ENCODE data around the gene PTPRQ.

The PTPRQ gene

DNA sequence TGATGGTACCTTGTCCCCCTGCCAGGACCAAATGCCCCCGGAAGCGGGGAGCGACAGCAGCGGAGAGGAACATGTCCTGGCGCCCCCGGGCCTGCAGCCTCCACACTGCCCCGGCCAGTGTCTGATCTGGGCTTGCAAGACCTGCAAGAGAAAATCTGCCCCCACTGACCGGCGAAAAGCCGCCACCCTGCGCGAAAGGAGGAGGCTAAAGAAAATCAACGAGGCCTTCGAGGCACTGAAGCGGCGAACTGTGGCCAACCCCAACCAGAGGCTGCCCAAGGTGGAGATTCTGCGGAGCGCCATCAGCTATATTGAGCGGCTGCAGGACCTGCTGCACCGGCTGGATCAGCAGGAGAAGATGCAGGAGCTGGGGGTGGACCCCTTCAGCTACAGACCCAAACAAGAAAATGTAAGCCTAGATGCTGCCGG lies 263.8 kb downstream of the PTPRQ start:
- TF ChIP-seq, protein P1, sequence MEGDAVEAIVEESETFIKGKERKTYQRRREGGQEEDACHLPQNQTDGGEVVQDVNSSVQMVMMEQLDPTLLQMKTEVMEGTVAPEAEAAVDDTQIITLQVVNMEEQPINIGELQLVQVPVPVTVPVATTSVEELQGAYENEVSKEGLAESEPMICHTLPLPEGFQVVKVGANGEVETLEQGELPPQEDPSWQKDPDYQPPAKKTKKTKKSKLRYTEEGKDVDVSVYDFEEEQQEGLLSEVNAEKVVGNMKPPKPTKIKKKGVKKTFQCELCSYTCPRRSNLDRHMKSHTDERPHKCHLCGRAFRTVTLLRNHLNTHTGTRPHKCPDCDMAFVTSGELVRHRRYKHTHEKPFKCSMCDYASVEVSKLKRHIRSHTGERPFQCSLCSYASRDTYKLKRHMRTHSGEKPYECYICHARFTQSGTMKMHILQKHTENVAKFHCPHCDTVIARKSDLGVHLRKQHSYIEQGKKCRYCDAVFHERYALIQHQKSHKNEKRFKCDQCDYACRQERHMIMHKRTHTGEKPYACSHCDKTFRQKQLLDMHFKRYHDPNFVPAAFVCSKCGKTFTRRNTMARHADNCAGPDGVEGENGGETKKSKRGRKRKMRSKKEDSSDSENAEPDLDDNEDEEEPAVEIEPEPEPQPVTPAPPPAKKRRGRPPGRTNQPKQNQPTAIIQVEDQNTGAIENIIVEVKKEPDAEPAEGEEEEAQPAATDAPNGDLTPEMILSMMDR (IDR thresholded peaks at IDR 0.05; ENCODE audit: low read depth, low read length) = no peak
- DNase-seq (ENCODE audit: extremely low read depth, low read depth) = no peak

DNA sequence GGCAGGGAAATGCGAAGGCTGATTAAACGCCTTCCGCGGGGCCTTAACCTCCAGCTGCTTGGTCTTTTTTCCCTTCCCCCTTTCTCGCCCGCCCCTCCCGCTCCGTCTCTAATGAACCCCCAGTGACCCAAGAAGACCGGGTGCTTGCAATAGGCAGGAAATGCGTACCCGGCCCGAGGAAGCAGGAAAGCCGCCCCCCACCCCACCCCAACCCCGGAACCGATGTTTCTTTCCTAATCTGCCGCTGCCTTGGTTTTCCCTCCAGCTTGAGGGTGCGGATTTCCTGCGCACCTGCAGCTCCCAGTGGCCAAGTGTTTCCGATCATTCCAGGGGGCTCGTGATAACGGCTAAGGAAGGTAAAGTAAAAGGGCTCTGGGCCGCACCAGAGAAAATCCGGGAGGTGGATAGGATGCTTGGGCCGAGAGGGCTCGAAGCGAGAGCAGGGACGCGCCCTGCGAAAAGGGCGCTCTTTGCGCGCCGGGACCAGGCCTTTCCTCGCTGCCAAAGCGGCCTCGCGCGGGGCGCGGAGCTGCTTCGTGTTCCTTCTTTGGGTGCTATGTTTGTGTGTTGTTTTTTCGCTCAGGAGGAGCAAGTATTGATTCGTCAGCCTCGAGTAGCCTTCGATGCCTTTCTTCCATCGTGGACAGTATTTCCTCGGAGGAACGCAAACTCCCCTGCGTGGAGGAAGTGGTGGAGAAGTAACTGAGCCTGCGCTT lies 264.4 kb downstream of the PTPRQ start:
- TF ChIP-seq, protein P1 (IDR thresholded peaks at IDR 0.05; ENCODE audit: low read depth, low read length) = no peak
- DNase-seq (ENCODE audit: extremely low read depth, low read depth) = no peak

DNA sequence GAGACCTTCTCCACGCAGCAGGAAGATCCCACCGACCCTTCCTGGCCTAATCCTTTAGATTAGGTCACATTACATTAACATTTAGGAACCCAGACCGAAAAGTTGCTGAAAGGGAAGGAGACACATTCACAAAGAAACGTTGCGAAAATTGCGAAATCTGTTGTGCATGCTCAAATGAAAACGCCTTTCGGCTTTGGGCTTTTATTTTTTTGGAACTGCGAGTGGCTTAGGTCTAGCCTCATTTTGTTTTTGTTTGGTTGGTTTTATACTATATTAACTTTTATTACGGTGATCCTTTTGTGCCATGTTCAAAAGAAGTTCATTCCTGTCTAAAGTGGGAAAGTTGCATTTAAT lies 264.9 kb downstream of the PTPRQ start:
- DNase-seq (ENCODE audit: extremely low read depth, low read depth) = no peak
- TF ChIP-seq, protein P1 (IDR thresholded peaks at IDR 0.05; ENCODE audit: low read depth, low read length) = no peak

DNA sequence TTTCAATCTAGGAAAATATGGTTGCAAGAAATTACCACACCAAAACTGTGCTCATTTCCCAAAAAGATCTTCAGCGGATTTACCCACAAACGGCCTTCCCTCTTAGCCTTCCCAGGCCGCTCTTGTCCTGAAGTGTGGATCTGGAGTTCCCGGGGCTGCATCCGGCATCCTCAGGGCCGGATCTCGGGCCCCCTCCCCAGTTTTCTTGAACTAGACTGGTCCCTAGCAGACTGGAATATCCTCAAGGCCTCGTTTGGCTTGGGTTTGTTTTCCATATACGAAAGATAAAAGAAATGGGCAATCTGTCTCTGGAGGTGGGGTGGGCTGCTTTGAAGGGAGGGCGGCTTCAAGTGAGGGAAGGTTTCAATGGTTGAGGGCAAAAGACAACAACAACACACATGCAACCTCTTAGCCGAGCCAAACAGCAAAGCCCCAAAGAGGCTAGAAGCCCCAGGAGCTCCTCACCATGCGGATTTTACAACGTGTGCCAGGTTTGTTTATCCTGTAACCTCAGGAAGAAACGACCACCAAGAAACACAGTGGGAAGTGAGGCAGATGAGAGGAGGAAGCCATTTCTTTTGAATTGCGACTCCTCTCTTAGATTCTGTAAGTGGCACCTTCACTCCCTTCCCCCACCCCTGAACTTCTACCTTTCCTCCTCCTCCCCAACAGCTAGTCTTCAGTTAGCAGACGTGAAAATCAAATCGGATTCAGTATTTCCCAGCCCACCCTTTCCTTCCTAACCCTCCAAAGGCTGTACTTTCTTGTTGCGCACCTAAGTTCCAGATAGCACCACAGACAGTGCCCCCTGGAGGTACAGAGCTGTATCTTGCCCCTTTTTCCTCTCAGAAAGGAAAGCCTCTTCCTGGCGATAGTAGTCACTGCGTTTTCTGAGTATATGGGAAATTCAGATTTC lies 266.0 kb downstream of the PTPRQ start:
- DNase-seq (ENCODE audit: extremely low read depth, low read depth) = no peak
- TF ChIP-seq, protein P1 (IDR thresholded peaks at IDR 0.05; ENCODE audit: low read depth, low read length) = no peak

DNA sequence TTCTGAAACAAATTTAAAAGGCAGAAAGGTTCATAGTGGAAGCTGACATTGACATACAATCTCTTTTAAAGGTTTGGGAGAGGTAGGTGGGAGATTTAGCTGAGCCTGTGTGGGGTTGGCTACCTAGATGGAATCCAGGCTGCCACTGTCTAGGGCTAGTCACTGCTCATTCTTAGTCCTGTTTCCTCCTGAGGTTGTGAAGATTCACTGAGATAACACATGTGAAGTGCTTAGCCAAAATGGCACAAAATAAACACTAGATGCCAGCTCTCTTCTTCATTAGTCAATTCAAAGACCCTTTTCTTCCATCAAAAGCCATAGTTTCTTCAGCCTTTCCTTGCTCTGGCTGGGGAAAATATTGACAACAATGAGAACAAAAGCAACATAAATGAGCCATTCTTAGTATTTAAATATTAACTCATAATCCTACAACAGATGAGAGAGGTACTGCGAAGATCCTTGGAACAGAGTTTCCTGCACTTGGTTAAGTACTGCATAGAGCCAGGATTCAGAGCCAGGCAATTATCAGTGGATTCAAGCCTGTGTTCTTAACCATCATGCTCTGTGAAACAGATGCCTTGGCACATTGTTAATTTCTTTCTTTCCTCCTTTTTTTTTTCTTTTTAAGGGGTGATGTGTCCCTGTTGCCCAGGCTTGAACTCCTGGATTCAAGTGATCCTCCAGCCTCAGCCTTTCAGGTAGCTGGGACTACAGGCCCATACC lies 266.9 kb downstream of the PTPRQ start:
- TF ChIP-seq, protein P1 (IDR thresholded peaks at IDR 0.05; ENCODE audit: low read depth, low read length) = no peak
- no peak for DNase-seq (ENCODE audit: extremely low read depth, low read depth)

DNA sequence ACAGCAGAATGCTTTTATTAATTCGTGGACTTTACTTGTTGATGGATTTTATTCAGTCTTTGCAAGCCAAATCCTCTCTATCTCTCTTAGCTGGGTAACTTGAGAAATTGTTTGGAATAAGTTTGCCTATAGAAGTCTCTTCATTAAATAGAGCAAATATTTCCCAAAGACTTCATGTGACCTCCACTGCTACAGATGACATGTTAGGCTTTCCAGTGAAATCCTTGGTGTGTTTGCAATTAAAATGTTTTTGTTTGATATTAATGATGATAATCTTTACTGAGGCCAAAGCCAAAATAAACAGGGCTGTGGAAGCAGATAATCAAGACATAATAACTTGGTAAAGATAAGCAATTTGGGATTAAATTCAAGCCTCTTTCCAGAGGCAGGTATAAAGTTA lies 267.8 kb downstream of the PTPRQ start:
- TF ChIP-seq, protein P1 (IDR thresholded peaks at IDR 0.05; ENCODE audit: low read depth, low read length) = no peak
- DNase-seq (ENCODE audit: extremely low read depth, low read depth) = no peak

Measured in AG09319 (cell line).